Dermis blood vessel endothelial cell (primary cell): ENCODE data around the gene ASB8. TPM values are rescaled to one million over a fixed set of nuclear protein-coding genes. Genes with fewer than 3 reads are reported as not detected.
A peak's percentile ranks its signal among the peaks of the same experiment; 100 is the strongest.
"Not testable (repeated sequence)": the region's sequence is repeated elsewhere in the genome, so short reads cannot be mapped to it uniquely, and the experiment has no call there.

Experiments
- DNase-seq: peaks from one replicate; pipeline ENCODE4 v3.0.0; 2010
- total RNA-seq: library from RNA; depleted of rRNA; stranded (reverse); fragments of >200 nt; gene quantifications from 2 replicates; pipeline ENCODE4 v1.2.3, GENCODE V29; 2014

The ASB8 gene
- total RNA-seq, 1 donor from 2014 or later, result 18.2 TPM

GRCh38 chr12:48131517-48131916, 25.8 kb downstream of the ASB8 start:
- no peak for DNase-seq

- no peak for DNase-seq
These were observed 27.9 kb downstream of the ASB8 start for GRCh38 chr12:48129376-48129775.

GRCh38 chr12:48128800-48129199, 28.5 kb downstream of the ASB8 start:
- no peak for DNase-seq

GRCh38 chr12:48126953-48127630, 30.2 kb downstream of the ASB8 start:
- no peak for DNase-seq

GRCh38 chr12:48125985-48126384, 31.3 kb downstream of the ASB8 start:
- DNase-seq, result no peak

- DNase-seq, result not testable (repeated sequence)
These were observed 31.8 kb downstream of the ASB8 start for GRCh38 chr12:48125542-48125941.

- DNase-seq, result no peak
These were observed 34.1 kb downstream of the ASB8 start for GRCh38 chr12:48123169-48123568.

- DNase-seq, result no peak
These were observed 35.1 kb downstream of the ASB8 start for GRCh38 chr12:48122065-48122834.

- DNase-seq, result no peak
These were observed 35.8 kb downstream of the ASB8 start for GRCh38 chr12:48121522-48121921.

GRCh38 chr12:48119834-48120195, 37.5 kb downstream of the ASB8 start:
- DNase-seq, result no peak

GRCh38 chr12:48119078-48119833, 38.1 kb downstream of the ASB8 start, which contains the start of gene PFKM:
TSS of gene PFKM (plus strand) at chr12:48119364. CDS start at chr12:48122775, 3,411 bp downstream.
- peak; percentile 91 for DNase-seq

GRCh38 chr12:48118284-48118871, 38.9 kb downstream of the ASB8 start:
- DNase-seq, result no peak

- no peak for DNase-seq
These were observed 41.4 kb downstream of the ASB8 start for GRCh38 chr12:48115957-48116356.

GRCh38 chr12:48111312-48111693, 46.0 kb downstream of the ASB8 start:
- not testable (repeated sequence) for DNase-seq

- no peak for DNase-seq
These were observed 46.5 kb downstream of the ASB8 start for GRCh38 chr12:48110691-48111311.

GRCh38 chr12:48109424-48109823, 47.9 kb downstream of the ASB8 start:
- no peak for DNase-seq

- no peak for DNase-seq
These were observed 50.4 kb downstream of the ASB8 start for GRCh38 chr12:48106681-48107613.

- peak; percentile 89 for DNase-seq
These were observed 51.2 kb downstream of the ASB8 start, which contains the start of gene SENP1 for GRCh38 chr12:48105867-48106680. TSS of gene SENP1 (minus strand) at chr12:48106079. CDS start at chr12:48101472, 4,607 bp downstream.

GRCh38 chr12:48105321-48105866, 51.9 kb downstream of the ASB8 start:
- DNase-seq, result no peak

GRCh38 chr12:48104531-48104930, 52.8 kb downstream of the ASB8 start:
- no peak for DNase-seq
